ENCODE measurements around the gene SKAP1.

The SKAP1 gene

GRCh38 chr17:48308581-48308980 is 121.4 kb downstream of the SKAP1 start:
- FAIRE-seq (no peak), DNase-seq (ENCODE audit: insufficient read length) (no peak)
- TF ChIP-seq POLR2AphosphoS5 (IDR thresholded peaks at IDR 0.05; ENCODE audit: low read depth, low read length), result no peak
- no peak for TF ChIP-seq TAF1 (IDR thresholded peaks at IDR 0.05; ENCODE audit: borderline replicate concordance, low read depth, low read length)
- no peak for TF ChIP-seq POLR2A (IDR thresholded peaks at IDR 0.05; ENCODE audit: low read depth, low read length)

GRCh38 chr17:48307814-48308411 is 122.1 kb downstream of the SKAP1 start:
- DNase-seq (ENCODE audit: insufficient read length), result no peak
- FAIRE-seq, result peak; percentile 70
- TF ChIP-seq TAF1 (IDR thresholded peaks at IDR 0.05; ENCODE audit: borderline replicate concordance, low read depth, low read length) (no peak), POLR2AphosphoS5 (IDR thresholded peaks at IDR 0.05; ENCODE audit: low read depth, low read length) (no peak), POLR2A (IDR thresholded peaks at IDR 0.05; ENCODE audit: low read depth, low read length) (no peak)

GRCh38 chr17:48307255-48307654 is 122.8 kb downstream of the SKAP1 start:
- no peak for TF ChIP-seq POLR2AphosphoS5 (IDR thresholded peaks at IDR 0.05; ENCODE audit: low read depth, low read length)
- no peak for TF ChIP-seq POLR2A (IDR thresholded peaks at IDR 0.05; ENCODE audit: low read depth, low read length)
- DNase-seq (ENCODE audit: insufficient read length) (no peak), FAIRE-seq (peak; percentile 60)

GRCh38 chr17:48301002-48301401 is 129.0 kb downstream of the SKAP1 start:
- DNase-seq (ENCODE audit: insufficient read length) (no peak), FAIRE-seq (peak; percentile 64)
- TF ChIP-seq TAF1 (IDR thresholded peaks at IDR 0.05; ENCODE audit: borderline replicate concordance, low read depth, low read length) (no peak), POLR2AphosphoS5 (IDR thresholded peaks at IDR 0.05; ENCODE audit: low read depth, low read length) (no peak), POLR2A (IDR thresholded peaks at IDR 0.05; ENCODE audit: low read depth, low read length) (no peak)

GRCh38 chr17:48299760-48300159 is 130.3 kb downstream of the SKAP1 start:
- FAIRE-seq, result peak; percentile 91
- TF ChIP-seq TAF1 (IDR thresholded peaks at IDR 0.05; ENCODE audit: borderline replicate concordance, low read depth, low read length), result no peak
- TF ChIP-seq POLR2A (IDR thresholded peaks at IDR 0.05; ENCODE audit: low read depth, low read length), result no peak
- TF ChIP-seq POLR2AphosphoS5 (IDR thresholded peaks at IDR 0.05; ENCODE audit: low read depth, low read length), result no peak
- DNase-seq (ENCODE audit: insufficient read length), result no peak

GRCh38 chr17:48297825-48298224 is 132.2 kb downstream of the SKAP1 start:
- TF ChIP-seq POLR2AphosphoS5 (IDR thresholded peaks at IDR 0.05; ENCODE audit: low read depth, low read length) (no peak), POLR2A (IDR thresholded peaks at IDR 0.05; ENCODE audit: low read depth, low read length) (no peak), TAF1 (IDR thresholded peaks at IDR 0.05; ENCODE audit: borderline replicate concordance, low read depth, low read length) (no peak)
- FAIRE-seq (no peak), DNase-seq (ENCODE audit: insufficient read length) (no peak)

- no peak for FAIRE-seq
- no peak for TF ChIP-seq POLR2AphosphoS5 (IDR thresholded peaks at IDR 0.05; ENCODE audit: low read depth, low read length)
- TF ChIP-seq TAF1 (IDR thresholded peaks at IDR 0.05; ENCODE audit: borderline replicate concordance, low read depth, low read length), result no peak
- TF ChIP-seq POLR2A (IDR thresholded peaks at IDR 0.05; ENCODE audit: low read depth, low read length), result no peak
- DNase-seq (ENCODE audit: insufficient read length), result no peak
These were observed 133.6 kb downstream of the SKAP1 start for GRCh38 chr17:48296453-48296852.

GRCh38 chr17:48295362-48296288 is 134.4 kb downstream of the SKAP1 start:
- DNase-seq (ENCODE audit: insufficient read length) (no peak), FAIRE-seq (peak; percentile 33)
- TF ChIP-seq POLR2AphosphoS5 (IDR thresholded peaks at IDR 0.05; ENCODE audit: low read depth, low read length) (no peak), POLR2A (IDR thresholded peaks at IDR 0.05; ENCODE audit: low read depth, low read length) (no peak), TAF1 (IDR thresholded peaks at IDR 0.05; ENCODE audit: borderline replicate concordance, low read depth, low read length) (no peak)

- peak; percentile 92 for FAIRE-seq
- TF ChIP-seq TAF1 (IDR thresholded peaks at IDR 0.05; ENCODE audit: borderline replicate concordance, low read depth, low read length) (no peak), POLR2AphosphoS5 (IDR thresholded peaks at IDR 0.05; ENCODE audit: low read depth, low read length) (no peak), POLR2A (IDR thresholded peaks at IDR 0.05; ENCODE audit: low read depth, low read length) (no peak)
- DNase-seq (ENCODE audit: insufficient read length), result no peak
These were observed 135.1 kb downstream of the SKAP1 start for GRCh38 chr17:48294806-48295361.

- FAIRE-seq (peak; percentile 87), DNase-seq (ENCODE audit: insufficient read length) (no peak)
- no peak for TF ChIP-seq POLR2A (IDR thresholded peaks at IDR 0.05; ENCODE audit: low read depth, low read length)
- no peak for TF ChIP-seq TAF1 (IDR thresholded peaks at IDR 0.05; ENCODE audit: borderline replicate concordance, low read depth, low read length)
- TF ChIP-seq POLR2AphosphoS5 (IDR thresholded peaks at IDR 0.05; ENCODE audit: low read depth, low read length), result no peak
These were observed 135.8 kb downstream of the SKAP1 start for GRCh38 chr17:48294020-48294805.

All from GM12892 (cell line).